NCI-H2227 (cell line): ENCODE measurements around the gene CLK2.
"Not testable (repeated sequence)": the region's sequence is repeated elsewhere in the genome, so short reads cannot be mapped to it uniquely, and the experiment has no call there.

Experiments
- DNase-seq: peaks from one replicate; lab custom pipeline; 2025; ENCODE audit not compliant: unreplicated experiment; lab: John Stamatoyannopoulos, UW

Gene CLK2

GRCh38 chr1:155244368-155245162, 28.7 kb downstream of the CLK2 start:
- peak; percentile 99 for DNase-seq

DNA sequence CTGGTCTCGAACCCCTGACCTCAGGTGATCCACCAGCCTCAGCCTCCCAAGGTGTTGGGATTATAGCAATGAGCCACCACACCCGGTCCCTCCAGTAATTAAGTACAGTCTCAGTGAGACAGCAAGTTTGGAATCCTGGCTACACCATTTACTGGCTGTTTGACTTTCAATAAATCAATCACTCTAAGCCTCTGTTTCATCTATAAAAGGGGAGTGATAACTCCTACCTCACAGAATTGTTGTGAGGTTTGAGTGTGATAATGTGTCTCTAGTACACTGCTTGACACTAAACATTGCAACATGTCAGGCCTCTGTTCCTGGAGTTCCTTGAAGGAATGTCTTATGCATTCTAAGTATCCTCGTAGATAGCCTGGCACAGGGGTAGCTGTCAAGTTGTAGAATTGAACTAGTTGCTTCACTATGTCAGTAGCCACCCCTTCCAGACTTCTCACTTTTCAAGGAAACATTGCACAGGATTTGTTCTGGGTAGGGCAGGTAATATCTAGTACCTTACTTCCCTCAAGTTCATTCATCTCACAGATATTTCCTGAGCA, 30.4 kb downstream of the CLK2 start:
- DNase-seq, result no peak

DNA sequence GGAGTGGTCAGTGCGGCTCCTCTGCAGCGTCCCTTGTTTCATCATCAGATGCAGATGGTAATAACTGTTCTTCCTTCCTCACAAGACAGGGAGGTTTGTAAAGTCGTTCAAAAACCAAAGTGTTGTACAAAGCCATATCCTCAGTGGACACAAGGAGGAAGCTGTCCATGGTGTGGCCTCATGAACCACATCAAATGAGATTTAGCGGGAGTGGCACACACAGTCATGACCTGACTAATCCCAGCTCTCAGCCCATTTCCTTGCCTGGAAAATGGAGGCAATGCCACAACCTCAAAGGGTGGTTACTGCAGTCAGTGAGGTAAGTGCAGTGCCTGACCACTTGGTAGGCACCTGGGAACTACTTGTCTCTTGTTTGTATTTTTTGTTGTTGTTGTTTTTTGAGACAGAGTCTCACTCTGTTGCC, 31.5 kb downstream of the CLK2 start:
- no peak for DNase-seq

DNA sequence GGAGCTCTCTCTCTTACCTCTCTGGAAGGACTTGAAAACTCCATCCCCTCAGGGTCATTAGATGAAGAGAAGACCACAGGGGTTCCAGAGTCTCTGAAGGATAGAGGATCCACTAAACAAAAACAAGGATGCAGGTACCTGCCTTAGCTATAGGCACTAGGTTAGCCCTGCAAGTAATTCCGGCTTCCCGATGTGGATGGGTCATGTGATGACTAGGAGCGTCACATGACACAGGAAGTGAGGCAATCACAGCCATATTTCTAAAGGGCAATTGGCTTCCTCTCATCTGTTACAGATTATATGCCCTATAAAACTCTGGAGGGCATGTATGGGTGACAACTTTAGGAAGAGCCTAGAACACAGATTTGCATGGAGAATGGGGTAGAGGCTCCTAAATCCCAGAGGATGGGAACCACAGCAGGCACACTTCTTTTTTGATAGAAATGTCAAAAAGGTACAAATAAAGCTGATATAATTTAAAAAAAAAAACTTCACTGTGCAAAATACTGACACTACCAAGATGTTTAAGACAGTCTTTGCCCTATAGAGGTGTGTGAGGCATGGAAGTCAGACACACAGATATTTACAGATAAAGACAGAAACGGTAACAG, 32.1 kb downstream of the CLK2 start:
- peak; percentile 86 for DNase-seq

DNA sequence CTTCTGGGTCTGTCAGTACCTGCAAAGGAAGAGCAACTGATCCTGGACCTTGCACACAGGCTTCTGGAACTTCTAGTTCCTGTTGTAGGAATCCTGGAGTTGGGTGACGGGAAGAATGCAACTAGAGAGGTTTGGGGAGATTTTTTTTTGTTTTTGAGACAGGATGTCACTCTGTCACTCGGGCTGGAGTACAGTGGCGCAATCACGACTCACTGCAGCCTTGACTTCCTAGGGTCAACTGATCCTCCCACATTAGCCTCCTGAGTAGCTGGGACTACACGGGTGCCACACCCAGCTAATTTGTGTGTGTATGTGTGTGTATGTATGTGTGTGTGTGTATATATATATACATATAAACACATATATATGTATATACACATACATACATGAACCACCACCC, 36.9 kb downstream of the CLK2 start:
- no peak for DNase-seq

DNA sequence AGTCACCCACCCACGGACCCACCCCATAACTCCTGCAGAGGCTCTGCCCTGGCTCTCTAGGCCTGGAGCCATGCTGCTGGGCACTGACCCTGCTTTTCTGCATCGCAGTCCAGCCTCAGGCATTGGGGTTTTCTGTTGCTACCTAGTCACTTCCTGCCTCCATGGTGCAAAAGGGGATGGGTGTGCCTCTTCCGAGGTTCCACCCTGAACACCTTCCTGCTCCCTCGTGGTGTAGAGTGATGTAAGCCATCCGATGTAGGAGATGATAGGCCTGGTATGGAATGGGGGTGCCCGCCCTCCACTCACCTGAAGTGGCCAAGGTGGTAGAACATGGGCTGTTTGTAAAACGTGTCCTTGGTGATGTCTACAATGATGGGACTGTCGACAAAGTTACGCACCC, 37.9 kb downstream of the CLK2 start:
- not testable (repeated sequence) for DNase-seq

- DNase-seq, result not testable (repeated sequence)
Observed at GRCh38 chr1:155233502-155233901, 39.8 kb downstream of the CLK2 start.

GRCh38 chr1:155232001-155232978, 41.0 kb downstream of the CLK2 start:
- DNase-seq, result not testable (repeated sequence)

GRCh38 chr1:155231302-155231701, 42.0 kb downstream of the CLK2 start:
- DNase-seq, result not testable (repeated sequence)

DNA sequence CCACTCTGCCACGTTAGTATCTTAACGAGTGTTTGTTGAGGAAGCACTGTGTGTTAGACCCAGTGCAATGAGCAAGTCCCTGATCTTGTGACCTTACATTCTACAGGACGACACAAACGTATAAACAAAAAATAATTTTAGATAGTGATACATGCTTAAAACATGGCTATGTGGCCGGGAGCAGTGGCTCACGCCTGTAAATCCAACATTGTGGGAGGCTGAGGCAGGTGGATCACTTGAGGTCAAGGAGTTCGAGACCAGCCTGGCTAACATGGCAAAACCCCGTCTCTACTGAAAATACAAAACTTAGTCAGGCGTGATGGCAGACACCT, 45.2 kb downstream of the CLK2 start:
- no peak for DNase-seq

DNA sequence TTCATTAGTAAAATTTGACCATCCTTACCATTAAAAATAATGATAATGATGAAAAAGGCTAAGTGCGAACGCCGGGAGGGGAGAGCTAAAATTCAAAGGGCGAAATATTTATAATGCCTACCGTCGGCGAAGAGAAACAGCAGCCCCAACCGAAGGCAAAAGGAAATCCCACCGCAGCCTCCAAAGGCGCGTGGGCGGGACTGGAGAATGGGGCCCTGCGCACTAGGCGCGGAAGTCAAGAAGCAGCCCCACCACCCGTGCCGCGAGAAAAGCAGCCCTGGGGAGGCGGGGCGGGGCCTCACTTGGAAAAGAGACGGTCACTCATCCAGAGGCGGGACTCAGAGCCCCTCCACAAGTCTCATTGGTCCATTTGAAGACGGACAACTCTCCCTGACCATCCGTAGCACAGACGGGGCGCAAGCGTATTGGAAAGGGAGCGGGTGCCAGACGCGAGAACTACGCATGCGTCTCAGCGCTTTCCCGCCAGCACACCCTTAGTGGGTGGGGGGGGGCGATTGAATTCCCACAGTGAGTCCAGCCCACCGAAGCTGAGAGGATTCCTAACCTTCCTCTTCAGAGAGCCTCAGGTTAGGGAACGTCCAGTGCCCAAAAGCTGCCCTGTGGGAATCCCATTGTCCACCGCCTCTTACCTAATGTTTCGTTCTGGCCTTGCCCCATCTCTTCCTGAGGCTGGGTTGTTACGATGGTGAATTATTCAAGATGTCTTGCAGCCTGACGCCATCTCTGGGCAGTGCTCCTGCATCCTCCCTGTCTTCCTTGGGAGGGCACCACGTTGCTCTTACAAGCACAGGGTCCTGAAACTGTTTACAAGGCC, 45.8 kb downstream of the CLK2 start:
- peak; percentile 99 for DNase-seq

GRCh38 chr1:155226910-155227260, 46.4 kb downstream of the CLK2 start:
- DNase-seq, result peak; percentile 80

DNA sequence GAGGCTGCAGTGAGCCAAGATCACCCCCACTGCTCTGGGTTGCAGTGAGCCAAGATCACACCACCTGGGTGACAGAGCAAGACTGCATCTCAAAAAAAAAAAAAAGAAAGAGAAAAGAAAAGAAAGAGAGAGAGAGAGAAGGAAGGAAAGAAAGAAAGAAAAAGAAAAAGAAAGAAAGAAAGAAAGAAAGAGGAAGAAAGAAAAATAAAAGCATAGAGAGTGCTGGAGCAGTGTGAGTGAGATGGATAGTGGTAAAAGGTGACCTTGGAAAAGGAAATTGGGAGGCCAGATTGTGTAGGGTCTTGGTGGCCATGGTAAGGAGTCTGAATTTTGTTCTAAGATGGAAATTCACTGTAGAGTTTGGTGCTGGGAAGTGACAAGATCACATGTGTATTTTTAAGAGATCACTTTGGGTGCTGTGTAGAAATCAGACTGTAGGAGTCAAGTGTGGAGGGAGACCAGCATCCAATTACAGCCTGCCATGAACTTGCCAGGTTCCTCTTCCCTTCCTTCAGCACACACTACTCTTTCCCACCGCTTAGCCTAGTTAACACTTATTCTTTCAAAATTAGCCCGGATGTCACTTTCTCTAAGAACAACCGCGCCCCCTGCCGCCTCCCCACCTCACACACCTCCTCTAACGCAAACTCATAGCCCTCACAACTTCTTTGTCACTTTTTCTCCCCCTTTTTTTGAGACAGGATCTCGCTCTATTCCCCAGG, 47.0 kb downstream of the CLK2 start:
- DNase-seq, result peak; percentile 74

GRCh38 chr1:155225404-155225759, 47.9 kb downstream of the CLK2 start:
- not testable (repeated sequence) for DNase-seq

- DNase-seq, result no peak
Observed at GRCh38 chr1:155223047-155223446, 50.3 kb downstream of the CLK2 start.

- DNase-seq, result not testable (repeated sequence)
Observed at GRCh38 chr1:155220211-155220965, 52.9 kb downstream of the CLK2 start.

GRCh38 chr1:155219592-155220031, 53.7 kb downstream of the CLK2 start:
- DNase-seq, result peak; percentile 74

GRCh38 chr1:155218854-155219591, 54.3 kb downstream of the CLK2 start:
- peak; percentile 90 for DNase-seq
